ENCODE data around the gene PCSK9.

The PCSK9 gene

GRCh38 chr1:55061706-55062321 is 22.5 kb downstream of the PCSK9 start:
- no peak for DNase-seq (ENCODE audit: low read depth, low spot score)
- TF ChIP-seq CTCF (IDR thresholded peaks at IDR 0.05; ENCODE audit: insufficient read depth, low read length, missing control alignments) = no peak
- H3K4me3 ChIP-seq (ENCODE audit: low read depth, low read length) = no peak overlapping the region
- POLR2A ChIA-PET = no interaction called here
- CTCF ChIA-PET = interaction anchor here (3.2 kb wide), 1 partner anchor 9 kb away, joined by 20 read pairs; no protein-coding TSS in a partner anchor

- no peak overlapping the region for H3K4me3 ChIP-seq (ENCODE audit: low read depth, low read length)
- POLR2A ChIA-PET = no interaction called here
- CTCF ChIA-PET = interaction anchor here (1.2 to 3.2 kb wide), 3 partner anchors 8 to 118 kb away, joined by 4 to 20 read pairs (median 4); no protein-coding TSS in a partner anchor
- DNase-seq (ENCODE audit: low read depth, low spot score) = no peak
- no peak for TF ChIP-seq CTCF (IDR thresholded peaks at IDR 0.05; ENCODE audit: insufficient read depth, low read length, missing control alignments)
These were observed 23.6 kb downstream of the PCSK9 start for GRCh38 chr1:55062801-55063576.

GRCh38 chr1:55063577-55063942 is 24.2 kb downstream of the PCSK9 start:
- ChIA-PET POLR2A (no interaction called here), CTCF (interaction anchor here (1.2 to 3.2 kb wide), 3 partner anchors 7 to 119 kb away, joined by 4 to 20 read pairs (median 4); no protein-coding TSS in a partner anchor)
- H3K4me3 ChIP-seq (ENCODE audit: low read depth, low read length) = no peak overlapping the region
- no peak for DNase-seq (ENCODE audit: low read depth, low spot score)
- TF ChIP-seq CTCF (IDR thresholded peaks at IDR 0.05; ENCODE audit: insufficient read depth, low read length, missing control alignments) = no peak

GRCh38 chr1:55064071-55064581 is 24.8 kb downstream of the PCSK9 start:
- ChIA-PET CTCF (interaction anchor here (1.2 to 1.5 kb wide), 2 partner anchors 10 to 119 kb away, joined by 4 read pairs; no protein-coding TSS in a partner anchor), POLR2A (interaction anchor here (0.6 kb wide), 1 partner anchor 180 kb away, joined by 4 read pairs; no protein-coding TSS in a partner anchor)
- no peak for DNase-seq (ENCODE audit: low read depth, low spot score)
- no peak for TF ChIP-seq CTCF (IDR thresholded peaks at IDR 0.05; ENCODE audit: insufficient read depth, low read length, missing control alignments)
- no peak overlapping the region for H3K4me3 ChIP-seq (ENCODE audit: low read depth, low read length)

GRCh38 chr1:55064861-55065263 is 25.5 kb downstream of the PCSK9 start:
- no peak for TF ChIP-seq CTCF (IDR thresholded peaks at IDR 0.05; ENCODE audit: insufficient read depth, low read length, missing control alignments)
- no peak for DNase-seq (ENCODE audit: low read depth, low spot score)
- CTCF ChIA-PET = interaction anchor here (1.5 kb wide), 1 partner anchor 120 kb away, joined by 4 read pairs; no protein-coding TSS in a partner anchor
- H3K4me3 ChIP-seq (ENCODE audit: low read depth, low read length) = no peak overlapping the region
- POLR2A ChIA-PET = no interaction called here

- POLR2A ChIA-PET = no interaction called here
- no peak for TF ChIP-seq CTCF (IDR thresholded peaks at IDR 0.05; ENCODE audit: insufficient read depth, low read length, missing control alignments)
- DNase-seq (ENCODE audit: low read depth, low spot score) = no peak
- CTCF ChIA-PET = no interaction called here
- no peak overlapping the region for H3K4me3 ChIP-seq (ENCODE audit: low read depth, low read length)
These were observed 26.3 kb downstream of the PCSK9 start for GRCh38 chr1:55065648-55066047.

Data from AG04449 (cell line).